H1 (cell line): Measurements from ENCODE around the gene SNAPC1. TPM values are rescaled to one million over a fixed set of nuclear protein-coding genes. Genes with fewer than 3 reads are reported as not detected.

ENCODE experiments used
- CTCF ChIA-PET: fragments of 300-600 bp; sonication (Branson Sonifier 250); formaldehyde crosslinking; loops from one replicate; lab custom pipeline; 2021; ENCODE audit not compliant: partially characterized antibody; lab: Charles Lee
- POLR2A ChIA-PET: fragments of 300-600 bp; sonication (Branson Sonifier 250); formaldehyde crosslinking; loops from one replicate; lab custom pipeline; 2021; ENCODE audit warnings: inconsistent platforms; ENCODE audit not compliant: partially characterized antibody; lab: Charles Lee
- DNase-seq, 2 experiments: peaks; one replicate each; pipeline versions ENCODE4 v3.0.0 to v3.0.0-alpha.2; 2010 to 2022; ENCODE audit warnings: low spot score in 2 of 2, low read depth in 1 of 2, mixed read lengths in 1 of 2
- FAIRE-seq: peaks from 2 replicates; lab custom pipeline; 2011; peaks lifted over from hg19 to GRCh38; lab: Jason Lieb, UNC
- H2AFZ ChIP-seq: 2 replicates; pipeline ENCODE4 v1.8.1; 2012; ENCODE audit warnings: low read length, inconsistent platforms
- H2AK5ac ChIP-seq: 2 replicates; pipeline ENCODE4 v1.6.1; 2013; ENCODE audit warnings: low read depth, low read length
- H2BK120ac ChIP-seq: replicated peaks from 2 replicates; pipeline ENCODE3; 2013; ENCODE audit warnings: low read depth, low read length, inconsistent platforms
- H2BK12ac ChIP-seq: 2 replicates; pipeline ENCODE4 v1.6.1; 2013; ENCODE audit warnings: low read depth, low read length
- H2BK15ac ChIP-seq: 2 replicates; pipeline ENCODE4 v1.6.1; 2013; ENCODE audit warnings: low read length
- H2BK20ac ChIP-seq: 2 replicates; pipeline ENCODE4 v1.6.1; 2013; ENCODE audit warnings: low read length
- H2BK5ac ChIP-seq: 2 replicates; pipeline ENCODE4 v1.6.1; 2013; ENCODE audit warnings: low read depth, low read length
- H3K14ac ChIP-seq: 2 replicates; pipeline ENCODE4 v1.6.1; 2013; ENCODE audit warnings: inconsistent platforms; ENCODE audit not compliant: insufficient read length
- H3K18ac ChIP-seq: 2 replicates; pipeline ENCODE4 v1.6.1; 2013; ENCODE audit warnings: low read length; ENCODE audit errors: extremely low read depth
- H3K23ac ChIP-seq: 2 replicates; pipeline ENCODE4 v1.6.1; 2013; ENCODE audit warnings: inconsistent platforms; ENCODE audit not compliant: insufficient read length
- H3K23me2 ChIP-seq: 2 replicates; pipeline ENCODE4 v1.6.1; 2013; ENCODE audit warnings: low read depth, low read length
- H3K27ac ChIP-seq: 2 replicates; pipeline ENCODE4 v1.6.1; 2011; ENCODE audit warnings: low read depth, low read length, inconsistent platforms
- H3K27me3 ChIP-seq, 4 experiments: replicated peaks in 1 of 4; 1 replicate in 1 of 4; 2 replicates in 3 of 4; pipeline versions ENCODE4 v1.6.1 to v1.8.1; 2011 to 2013; ENCODE audit warnings: low read length in 3 of 4, mild to moderate bottlenecking in 3 of 4, inconsistent platforms in 2 of 4, mixed read lengths in 2 of 4, moderate library complexity in 1 of 4; ENCODE audit not compliant: control insufficient read depth in 3 of 4, insufficient read depth in 3 of 4; ENCODE audit errors: extremely low read depth in 1 of 4
- H3K36me3 ChIP-seq, 4 experiments: 2 replicates each; pipeline versions ENCODE4 v1.6.1 to v1.8.1; 2011 to 2013; ENCODE audit warnings: mild to moderate bottlenecking in 4 of 4, low read length in 3 of 4, moderate library complexity in 2 of 4, control low read depth in 1 of 4, inconsistent platforms in 1 of 4; ENCODE audit not compliant: insufficient read depth in 4 of 4, control insufficient read depth in 2 of 4
- H3K4ac ChIP-seq: replicated peaks from 2 replicates; pipeline ENCODE3; 2013; ENCODE audit warnings: low read length, low read depth, mixed read lengths, inconsistent platforms; ENCODE audit not compliant: insufficient read length
- H3K4me1 ChIP-seq, 4 experiments: replicated peaks in 1 of 4; 1 replicate in 1 of 4; 2 replicates in 3 of 4; pipeline versions ENCODE4 v1.6.1 to v1.8.1; 2011 to 2013; ENCODE audit warnings: low read length in 3 of 4, inconsistent platforms in 2 of 4, mixed read lengths in 1 of 4; ENCODE audit not compliant: insufficient read depth in 4 of 4, control insufficient read depth in 3 of 4
- H3K4me2 ChIP-seq, 2 experiments: 2 replicates each; pipeline versions ENCODE4 v1.6.1 to v1.8.1; 2011 to 2013; ENCODE audit warnings: low read depth in 2 of 2, low read length in 2 of 2, control low read depth in 1 of 2, inconsistent platforms in 1 of 2, mild to moderate bottlenecking in 1 of 2; ENCODE audit not compliant: insufficient read depth in 1 of 2
- H3K4me3 ChIP-seq, 4 experiments: fragments of 200-600, 300-600 bp in 1 of 4; sonication (generic), shearing (Covaris generic), sonication (Bioruptor Twin) in 1 of 4; 2 replicates each; pipeline versions ENCODE4 v1.5.1 to v1.8.1; 2011 to 2016; ENCODE audit warnings: low read length in 4 of 4, low read depth in 3 of 4, control low read depth in 2 of 4, inconsistent platforms in 2 of 4, mild to moderate bottlenecking in 2 of 4, mixed read lengths in 1 of 4, moderate library complexity in 1 of 4; ENCODE audit not compliant: insufficient read depth in 2 of 4; ENCODE audit errors: extremely low read depth in 1 of 4
- H3K56ac ChIP-seq: replicated peaks from 2 replicates; pipeline ENCODE3; 2013; ENCODE audit warnings: low read depth, mild to moderate bottlenecking, mixed read lengths, low read length, inconsistent platforms; ENCODE audit not compliant: insufficient read length
- H3K79me1 ChIP-seq: 2 replicates; pipeline ENCODE4 v1.6.1; 2013; ENCODE audit warnings: low read depth, low read length, control low read depth
- H3K79me2 ChIP-seq, 2 experiments: 2 replicates each; pipeline versions ENCODE4 v1.6.1 to v1.8.1; 2012 to 2013; ENCODE audit warnings: low read length in 2 of 2, mild to moderate bottlenecking in 2 of 2, inconsistent platforms in 1 of 2; ENCODE audit not compliant: insufficient read depth in 2 of 2, control insufficient read depth in 1 of 2
- H3K9ac ChIP-seq, 4 experiments: replicated peaks in 1 of 4; 1 replicate in 1 of 4; 2 replicates in 3 of 4; pipeline versions ENCODE4 v1.6.1 to v1.8.1; 2011 to 2013; ENCODE audit warnings: low read depth in 3 of 4, low read length in 3 of 4, control low read depth in 2 of 4, mild to moderate bottlenecking in 2 of 4, moderate library complexity in 2 of 4, inconsistent platforms in 1 of 4; ENCODE audit errors: extremely low read depth in 1 of 4
- H3K9me3 ChIP-seq, 2 experiments: 2 replicates each; pipeline versions ENCODE4 v1.6.1 to v1.8.1; 2012 to 2013; ENCODE audit warnings: mild to moderate bottlenecking in 2 of 2, moderate library complexity in 2 of 2, control low read depth in 1 of 2, inconsistent platforms in 1 of 2, low read depth in 1 of 2, low read length in 1 of 2, mixed read lengths in 1 of 2; ENCODE audit not compliant: insufficient read depth in 2 of 2
- H4K20me1 ChIP-seq, 2 experiments: replicated peaks in 1 of 2; 2 replicates each; pipeline versions ENCODE3 to v1.8.1; 2011 to 2013; ENCODE audit warnings: inconsistent platforms in 2 of 2, low read length in 2 of 2, mild to moderate bottlenecking in 1 of 2; ENCODE audit not compliant: insufficient read depth in 2 of 2, control insufficient read depth in 1 of 2
- H4K5ac ChIP-seq: 2 replicates; pipeline ENCODE4 v1.6.1; 2013; ENCODE audit warnings: low read length, low read depth, mixed read lengths, inconsistent platforms; ENCODE audit not compliant: insufficient read length
- H4K8ac ChIP-seq: 2 replicates; pipeline ENCODE4 v1.8.0; 2013; ENCODE audit warnings: mild to moderate bottlenecking, moderate library complexity, low read length, inconsistent platforms; ENCODE audit not compliant: insufficient read depth; ENCODE audit errors: extremely low read depth
- H4K91ac ChIP-seq: replicated peaks from 2 replicates; pipeline ENCODE3; 2013; ENCODE audit warnings: low read length, mixed read lengths, inconsistent platforms; ENCODE audit not compliant: insufficient read length
- ATF2 ChIP-seq: IDR thresholded peaks from 2 replicates; pipeline ENCODE4 v1.6.1; 2012; ENCODE audit warnings: low read length, inconsistent platforms
- BCL11A ChIP-seq, 2 experiments: IDR thresholded peaks; one replicate each; pipeline ENCODE4 v1.6.1; 2011; ENCODE audit warnings: low read depth in 2 of 2, low read length in 2 of 2, mild to moderate bottlenecking in 2 of 2
- EZH2 ChIP-seq: fragments of 200-600 bp; sonication (generic); IDR thresholded peaks from 2 replicates; pipeline ENCODE4 v1.7.1; 2012; ENCODE audit warnings: low read depth, mild to moderate bottlenecking, moderate library complexity, low read length, inconsistent platforms; ENCODE audit not compliant: severe bottlenecking
- POLR2AphosphoS5 ChIP-seq: IDR thresholded peaks from 2 replicates; pipeline ENCODE4 v1.6.1; 2011; ENCODE audit warnings: low read depth, low read length
- POU5F1 ChIP-seq: IDR thresholded peaks from 2 replicates; pipeline ENCODE4 v1.6.1; 2011; ENCODE audit warnings: low read depth, mild to moderate bottlenecking, low read length, moderate library complexity
- RNF2 ChIP-seq: fragments of 200-900, 300-1000 bp; sonication (generic); IDR thresholded peaks from 2 replicates; pipeline ENCODE4 v1.7.1; 2016; ENCODE audit warnings: borderline replicate concordance, low read depth, mild to moderate bottlenecking, antibody characterized with exemption, low read length; ENCODE audit not compliant: poor library complexity, severe bottlenecking; ENCODE audit errors: missing control alignments
- WGBS, 2 experiments: shearing (Covaris generic) in 1 of 2; methylation state at CpG; one replicate each; pipeline versions ENCODE4 v1.1.6 to v1.1.7; 2013 to 2015; ENCODE audit warnings: low lambda C conversion rate in 2 of 2, mixed read lengths in 2 of 2, inconsistent platforms in 1 of 2, low coverage in 1 of 2, missing lambda C conversion rate in 1 of 2; ENCODE audit not compliant: insufficient replicate concordance in 2 of 2, insufficient coverage in 1 of 2, insufficient read length in 1 of 2; ENCODE audit errors: extremely low coverage in 1 of 2, missing lambda C conversion rate in 1 of 2; 5-methylcytosine and 5-hydroxymethylcytosine counted together
- polyA plus RNA-seq, 7 experiments: library from polyadenylated mRNA; depleted of rRNA in 3 of 7; stranded (reverse) in 5 of 7; unstranded in 2 of 7; fragments of >200 nt in 5 of 7; fragments of 200-250 nt in 2 of 7; gene quantifications; 1 replicate in 5 of 7; 2 replicates in 1 of 7; 4 replicates in 1 of 7; pipeline versions ENCODE4 v1.2.1 to v1.2.3, GENCODE V29; 2011 to 2013; ENCODE audit warnings: missing spikeins in 2 of 7, mixed read lengths in 2 of 7
- total RNA-seq: library from RNA; stranded (reverse); fragmentation: NEBNext Ultra II Directional; extraction: Animal tissue kit (Norgen Biotek cat#: 25700); gene quantifications from 2 replicates; pipeline ENCODE4 v1.2.1, GENCODE V29; 2021

SNAPC1 gene
- total and polyA plus RNA-seq, 2 of the 8 experiments (the other 6 are each of a cell fraction or from before 2014, with no cell fraction given), result 5.8 to 11.1 TPM

GRCh38 chr14:61766151-61766550 lies 3.9 kb downstream of the SNAPC1 start:
- Histone ChIP-seq H3K79me1 (0 out of 2 replicates have a peak, but pooled peaks cover 3% of the 10 kb centered on the region), H3K23ac (no peak overlapping the region), H3K4me2 (peak overlapping the region in 1 of 2 experiments; percentile 82; a peak in 1 of 4 replicates), H3K4ac (no peak overlapping the region), H3K27me3 (no peaks in the 10 kb centered on the region), H2AFZ (no peak overlapping the region), H3K79me2 (peaks cover 7 to 49% of the 10 kb centered on the region in 2 experiments; a peak in 3 of 4 replicates), H2BK15ac (no peak overlapping the region), H2BK12ac (no peak overlapping the region), H4K91ac (no peak overlapping the region), H3K9ac (no peak overlapping the region), H3K9me3 (no peaks in the 10 kb centered on the region), H2BK120ac (no peak overlapping the region), H3K56ac (no peak overlapping the region), H3K4me1 (peaks cover 0 to 9% (median 4%) of the 10 kb centered on the region in 4 experiments; a peak in 4 of 7 replicates), H3K18ac (no peak overlapping the region), H3K4me3 (peak overlapping the region in 1 of 4 experiments; percentile 96; a peak in 1 of 8 replicates), H2BK5ac (no peak overlapping the region), H2BK20ac (no peak overlapping the region), H3K23me2 (peaks cover 5% of the 10 kb centered on the region), H3K27ac (no peak overlapping the region), H4K5ac (no peak overlapping the region), H3K14ac (no peak overlapping the region), H3K36me3 (peaks cover 2 to 48% (median 15%) of the 10 kb centered on the region in 4 experiments; a peak in 7 of 8 replicates), H2AK5ac (no peak overlapping the region), H4K8ac (no peak overlapping the region), H4K20me1 (peaks cover 0 to under 1% of the 10 kb centered on the region in 2 experiments)
- ChIA-PET POLR2A (interaction anchor here (1.7 kb wide), 1 partner anchor 17 kb away, joined by 7 read pairs; no protein-coding TSS in a partner anchor), CTCF (interaction anchor here (0.6 to 5.2 kb wide), 3 partner anchors 11 to 168 kb away, joined by 3 to 25 read pairs (median 3); no protein-coding TSS in a partner anchor)
- FAIRE-seq (no peak), DNase-seq (no peak)
- 90% methylated on average over 5 of the region's 5 CpGs; no CpG with 5 or more reads in 1 of the 2 experiments for WGBS, 2 experiments
- TF ChIP-seq EZH2 (no peak), RNF2 (no peak), ATF2 (no peak), BCL11A (IDR thresholded peaks at IDR 0.05; ENCODE audit: low read depth in 2 of 2, low read length in 2 of 2) (no peak), POU5F1 (no peak), POLR2AphosphoS5 (no peak)
